Measurements from ENCODE around the gene CALHM3.

The CALHM3 gene

DNA sequence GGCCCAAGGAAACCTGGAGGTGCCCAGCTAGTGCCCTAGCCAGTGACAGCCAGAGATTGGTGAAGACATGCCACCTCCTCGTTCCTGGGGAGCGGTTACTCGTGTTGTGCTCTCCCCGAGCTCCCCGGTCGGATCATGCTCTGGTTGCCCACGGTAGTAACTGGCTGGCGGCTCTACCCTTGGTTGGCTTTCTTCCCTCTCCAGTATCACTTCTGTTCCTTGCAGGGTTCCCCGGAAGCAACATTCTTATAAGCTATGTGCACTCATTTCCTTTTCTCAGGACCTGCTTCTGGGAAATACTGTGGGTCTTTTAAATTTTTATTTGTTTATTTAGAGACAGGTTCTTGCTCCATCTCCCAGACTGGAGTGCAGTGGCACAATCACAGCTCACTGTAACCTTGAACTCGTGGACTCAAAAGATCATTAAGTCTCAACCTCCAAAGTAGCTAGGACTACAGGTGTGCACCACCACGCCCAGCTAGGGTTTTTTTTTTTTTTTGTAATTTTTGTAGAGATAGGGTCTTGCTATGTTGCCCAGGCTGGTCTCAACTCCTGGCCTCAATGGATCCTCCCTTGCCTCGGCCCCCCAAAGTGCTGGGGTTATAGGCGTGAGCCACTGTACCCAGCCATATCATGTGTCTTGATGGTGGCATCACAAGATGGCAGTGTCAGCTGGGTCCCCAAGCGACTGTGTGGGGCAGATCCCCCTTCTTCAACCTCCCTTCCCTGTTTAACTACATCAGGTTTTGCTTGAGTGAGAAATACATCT lies 13.4 kb downstream of the CALHM3 start:
- TF ChIP-seq, protein P1, sequence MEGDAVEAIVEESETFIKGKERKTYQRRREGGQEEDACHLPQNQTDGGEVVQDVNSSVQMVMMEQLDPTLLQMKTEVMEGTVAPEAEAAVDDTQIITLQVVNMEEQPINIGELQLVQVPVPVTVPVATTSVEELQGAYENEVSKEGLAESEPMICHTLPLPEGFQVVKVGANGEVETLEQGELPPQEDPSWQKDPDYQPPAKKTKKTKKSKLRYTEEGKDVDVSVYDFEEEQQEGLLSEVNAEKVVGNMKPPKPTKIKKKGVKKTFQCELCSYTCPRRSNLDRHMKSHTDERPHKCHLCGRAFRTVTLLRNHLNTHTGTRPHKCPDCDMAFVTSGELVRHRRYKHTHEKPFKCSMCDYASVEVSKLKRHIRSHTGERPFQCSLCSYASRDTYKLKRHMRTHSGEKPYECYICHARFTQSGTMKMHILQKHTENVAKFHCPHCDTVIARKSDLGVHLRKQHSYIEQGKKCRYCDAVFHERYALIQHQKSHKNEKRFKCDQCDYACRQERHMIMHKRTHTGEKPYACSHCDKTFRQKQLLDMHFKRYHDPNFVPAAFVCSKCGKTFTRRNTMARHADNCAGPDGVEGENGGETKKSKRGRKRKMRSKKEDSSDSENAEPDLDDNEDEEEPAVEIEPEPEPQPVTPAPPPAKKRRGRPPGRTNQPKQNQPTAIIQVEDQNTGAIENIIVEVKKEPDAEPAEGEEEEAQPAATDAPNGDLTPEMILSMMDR (IDR thresholded peaks at IDR 0.05; ENCODE audit: insufficient read depth, low read length, poor library complexity, severe bottlenecking) = no peak
- Histone ChIP-seq H3K36me3 (ENCODE audit: control insufficient read depth, insufficient read depth, low read length) (no peaks in the 10 kb centered on the region), H3K4me3 (replicated peaks; ENCODE audit: low read depth, low read length) (no peak overlapping the region), H3K27me3 (replicated peaks; ENCODE audit: control insufficient read depth, insufficient read depth, low read length) (no peaks in the 10 kb centered on the region)
- DNase-seq (ENCODE audit: extremely low read depth, insufficient read length) = no peak

- no peak overlapping the region for H3K4me3 ChIP-seq (replicated peaks; ENCODE audit: low read depth, low read length)
- H3K36me3 ChIP-seq (ENCODE audit: control insufficient read depth, insufficient read depth, low read length) = no peaks in the 10 kb centered on the region
- no peak for DNase-seq (ENCODE audit: extremely low read depth, insufficient read length)
- H3K27me3 ChIP-seq (replicated peaks; ENCODE audit: control insufficient read depth, insufficient read depth, low read length) = no peaks in the 10 kb centered on the region
- TF ChIP-seq, protein P1 (IDR thresholded peaks at IDR 0.05; ENCODE audit: insufficient read depth, low read length, poor library complexity, severe bottlenecking) = no peak
These were observed 15.5 kb downstream of the CALHM3 start for GRCh38 chr10:103463499-103463898.

DNA sequence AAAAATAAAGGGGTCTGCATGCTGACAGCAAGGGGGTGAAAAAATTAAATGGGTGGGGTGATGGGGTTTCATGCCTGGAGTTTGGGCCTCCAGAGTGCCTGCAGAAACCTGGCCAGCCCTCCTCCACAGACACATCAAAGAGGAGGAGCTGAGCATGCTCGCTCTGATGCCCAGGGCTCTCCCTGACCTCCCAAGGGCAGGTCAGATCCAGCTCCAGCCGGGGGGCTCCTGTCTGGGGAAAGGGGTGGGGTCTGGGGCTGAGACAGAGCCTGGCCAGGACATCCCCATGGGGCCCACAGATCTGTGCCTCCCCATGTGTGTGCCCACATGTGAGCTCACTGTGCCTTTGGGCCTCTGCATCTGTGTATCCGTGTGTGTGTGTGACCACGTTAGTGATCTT lies 19.4 kb downstream of the CALHM3 start:
- Histone ChIP-seq H3K4me3 (replicated peaks; ENCODE audit: low read depth, low read length) (no peak overlapping the region), H3K36me3 (ENCODE audit: control insufficient read depth, insufficient read depth, low read length) (no peaks in the 10 kb centered on the region), H3K27me3 (replicated peaks; ENCODE audit: control insufficient read depth, insufficient read depth, low read length) (no peaks in the 10 kb centered on the region)
- no peak for DNase-seq (ENCODE audit: extremely low read depth, insufficient read length)
- TF ChIP-seq, protein P1 (IDR thresholded peaks at IDR 0.05; ENCODE audit: insufficient read depth, low read length, poor library complexity, severe bottlenecking) = no peak

- Histone ChIP-seq H3K36me3 (ENCODE audit: control insufficient read depth, insufficient read depth, low read length) (no peaks in the 10 kb centered on the region), H3K27me3 (replicated peaks; ENCODE audit: control insufficient read depth, insufficient read depth, low read length) (no peaks in the 10 kb centered on the region), H3K4me3 (replicated peaks; ENCODE audit: low read depth, low read length) (no peak within 1 kb of the TSS)
- TF ChIP-seq, protein P1 (IDR thresholded peaks at IDR 0.05; ENCODE audit: insufficient read depth, low read length, poor library complexity, severe bottlenecking) = no peak
- no peak for DNase-seq (ENCODE audit: extremely low read depth, insufficient read length)
These were observed 20.3 kb downstream of the CALHM3 start, which contains the start of gene CALHM1 for GRCh38 chr10:103458720-103459119. Gene CALHM1 (minus strand): TSS chr10:103458900. CDS start chr10:103458751, 149 bp downstream.

DNA sequence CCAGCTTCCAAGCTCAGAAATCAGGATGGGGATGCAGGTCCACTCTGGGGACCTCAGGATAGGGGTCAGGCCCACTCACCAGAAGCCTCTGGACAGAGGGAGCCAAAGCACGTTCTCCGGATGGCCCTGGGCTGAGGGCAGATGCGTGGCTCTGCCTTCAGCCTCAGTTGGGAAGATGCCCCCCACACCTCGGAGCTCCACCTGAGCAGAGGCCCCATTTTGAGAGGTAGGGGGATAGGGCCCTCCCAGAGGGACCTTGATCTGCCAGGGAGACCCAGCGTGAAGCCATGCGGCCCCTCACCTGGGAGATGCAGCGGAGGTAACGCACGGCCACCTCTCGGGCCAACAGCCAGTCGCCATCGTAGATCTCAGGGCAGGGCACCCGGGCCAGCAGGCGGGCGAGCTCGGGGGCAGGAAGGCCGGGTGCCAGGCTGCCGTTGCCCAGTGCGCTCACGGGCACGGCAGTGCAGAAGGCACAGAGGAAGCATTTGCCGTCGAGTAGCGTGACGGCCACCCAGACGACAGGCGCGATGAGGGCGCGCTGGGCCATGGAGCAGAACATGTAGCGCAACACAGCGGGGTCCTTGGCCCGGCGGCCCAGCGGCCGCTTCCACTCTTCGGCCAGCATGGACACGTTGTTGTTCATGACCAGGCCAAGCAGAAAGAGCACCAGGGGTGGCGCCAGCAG lies 21.0 kb downstream of the CALHM3 start:
- Histone ChIP-seq H3K27me3 (replicated peaks; ENCODE audit: control insufficient read depth, insufficient read depth, low read length) (no peaks in the 10 kb centered on the region), H3K4me3 (replicated peaks; ENCODE audit: low read depth, low read length) (no peak overlapping the region), H3K36me3 (ENCODE audit: control insufficient read depth, insufficient read depth, low read length) (no peaks in the 10 kb centered on the region)
- DNase-seq (ENCODE audit: extremely low read depth, insufficient read length) = no peak
- TF ChIP-seq, protein P1 (IDR thresholded peaks at IDR 0.05; ENCODE audit: insufficient read depth, low read length, poor library complexity, severe bottlenecking) = no peak

Measured in GM06990 (cell line).